ENCODE data around the gene CA11. TPM values are rescaled to one million over a fixed set of nuclear protein-coding genes. Genes with fewer than 3 reads are reported as not detected.
"Not testable (repeated sequence)": the region's sequence is repeated elsewhere in the genome, so short reads cannot be mapped to it uniquely, and the experiment has no call there.

The CA11 gene
- polyA plus RNA-seq, 1 of the 3 experiments (the other 2 are of a cell fraction), result 13.1 TPM

DNA sequence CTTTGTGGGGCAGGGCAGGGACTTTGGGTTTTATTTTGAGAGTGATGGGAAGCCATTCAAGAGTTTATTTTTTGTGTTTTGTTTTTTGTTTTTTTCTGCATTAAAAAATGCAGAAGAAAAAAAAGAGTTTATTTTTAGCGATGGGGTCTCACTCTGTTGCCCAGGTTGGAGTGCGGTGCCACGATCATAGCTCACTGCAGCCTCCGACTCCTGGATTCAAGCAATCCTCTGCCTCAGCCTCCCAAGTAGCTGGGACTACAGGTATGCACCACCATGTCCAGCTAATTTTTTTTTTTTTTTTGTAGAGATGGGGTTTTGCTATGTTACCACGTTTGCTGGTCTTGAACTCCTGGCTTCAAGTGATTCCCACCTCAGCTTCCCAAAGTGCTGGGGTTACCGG, 12.5 kb upstream of the CA11 start:
- 83% methylated on average over 6 of the region's 6 CpGs for WGBS (ENCODE audit: low lambda C conversion rate)
- no peak overlapping the region for H3K4me3 ChIP-seq (ENCODE audit: low read depth in 2 of 2, low read length in 1 of 2)
- H3K27me3 ChIP-seq (ENCODE audit: insufficient read depth), result no peaks in the 10 kb centered on the region
- no peak overlapping the region for H2AFZ ChIP-seq (ENCODE audit: low read depth)
- no peak overlapping the region for H3K27ac ChIP-seq (ENCODE audit: low read depth in 2 of 2, low read length in 1 of 2)
- no peaks in the 10 kb centered on the region for H3K79me2 ChIP-seq (ENCODE audit: insufficient read depth)
- H4K20me1 ChIP-seq (ENCODE audit: insufficient read depth), result no peaks in the 10 kb centered on the region
- no peak overlapping the region for H3K9ac ChIP-seq
- POLR2A ChIA-PET, result no interaction called here
- H3F3A ChIP-seq (replicated peaks; ENCODE audit: insufficient read depth), result peaks cover 4% of the 10 kb centered on the region
- CTCF ChIA-PET, result interaction anchor here (2.0 kb wide), 1 partner anchor 17 kb away, joined by 6 read pairs; no protein-coding TSS in a partner anchor
- no peak for DNase-seq
- peaks cover 0 to 12% of the 10 kb centered on the region in 2 experiments; a peak in 1 of 4 replicates for H3K4me1 ChIP-seq (ENCODE audit: control insufficient read depth in 1 of 2, insufficient read depth in 2 of 2, low read depth in 1 of 2, low read length in 1 of 2)
- H3K36me3 ChIP-seq (replicated peaks in 1 of 2; ENCODE audit: control insufficient read depth in 1 of 2, insufficient read depth in 2 of 2, low read length in 1 of 2), result no peaks in the 10 kb centered on the region
- no peak overlapping the region for H3K4me2 ChIP-seq
- no peaks in the 10 kb centered on the region for H3K9me2 ChIP-seq
- TF ChIP-seq, protein P1, sequence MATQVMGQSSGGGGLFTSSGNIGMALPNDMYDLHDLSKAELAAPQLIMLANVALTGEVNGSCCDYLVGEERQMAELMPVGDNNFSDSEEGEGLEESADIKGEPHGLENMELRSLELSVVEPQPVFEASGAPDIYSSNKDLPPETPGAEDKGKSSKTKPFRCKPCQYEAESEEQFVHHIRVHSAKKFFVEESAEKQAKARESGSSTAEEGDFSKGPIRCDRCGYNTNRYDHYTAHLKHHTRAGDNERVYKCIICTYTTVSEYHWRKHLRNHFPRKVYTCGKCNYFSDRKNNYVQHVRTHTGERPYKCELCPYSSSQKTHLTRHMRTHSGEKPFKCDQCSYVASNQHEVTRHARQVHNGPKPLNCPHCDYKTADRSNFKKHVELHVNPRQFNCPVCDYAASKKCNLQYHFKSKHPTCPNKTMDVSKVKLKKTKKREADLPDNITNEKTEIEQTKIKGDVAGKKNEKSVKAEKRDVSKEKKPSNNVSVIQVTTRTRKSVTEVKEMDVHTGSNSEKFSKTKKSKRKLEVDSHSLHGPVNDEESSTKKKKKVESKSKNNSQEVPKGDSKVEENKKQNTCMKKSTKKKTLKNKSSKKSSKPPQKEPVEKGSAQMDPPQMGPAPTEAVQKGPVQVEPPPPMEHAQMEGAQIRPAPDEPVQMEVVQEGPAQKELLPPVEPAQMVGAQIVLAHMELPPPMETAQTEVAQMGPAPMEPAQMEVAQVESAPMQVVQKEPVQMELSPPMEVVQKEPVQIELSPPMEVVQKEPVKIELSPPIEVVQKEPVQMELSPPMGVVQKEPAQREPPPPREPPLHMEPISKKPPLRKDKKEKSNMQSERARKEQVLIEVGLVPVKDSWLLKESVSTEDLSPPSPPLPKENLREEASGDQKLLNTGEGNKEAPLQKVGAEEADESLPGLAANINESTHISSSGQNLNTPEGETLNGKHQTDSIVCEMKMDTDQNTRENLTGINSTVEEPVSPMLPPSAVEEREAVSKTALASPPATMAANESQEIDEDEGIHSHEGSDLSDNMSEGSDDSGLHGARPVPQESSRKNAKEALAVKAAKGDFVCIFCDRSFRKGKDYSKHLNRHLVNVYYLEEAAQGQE (IDR thresholded peaks at IDR 0.05; ENCODE audit: low read depth, low read length), result no peak
- TF ChIP-seq JUND (IDR thresholded peaks at IDR 0.05) (no peak), RCOR1 (IDR thresholded peaks at IDR 0.05; ENCODE audit: low read length) (no peak), POLR2AphosphoS5 (IDR thresholded peaks at IDR 0.05; ENCODE audit: low read depth, low read length) (no peak), NRF1 (IDR thresholded peaks at IDR 0.05; ENCODE audit: low read depth, low read length) (no peak), SIN3A (IDR thresholded peaks at IDR 0.05; ENCODE audit: borderline replicate concordance, low read depth, low read length) (no peak)
- H3K9me3 ChIP-seq, result no peaks in the 10 kb centered on the region

DNA sequence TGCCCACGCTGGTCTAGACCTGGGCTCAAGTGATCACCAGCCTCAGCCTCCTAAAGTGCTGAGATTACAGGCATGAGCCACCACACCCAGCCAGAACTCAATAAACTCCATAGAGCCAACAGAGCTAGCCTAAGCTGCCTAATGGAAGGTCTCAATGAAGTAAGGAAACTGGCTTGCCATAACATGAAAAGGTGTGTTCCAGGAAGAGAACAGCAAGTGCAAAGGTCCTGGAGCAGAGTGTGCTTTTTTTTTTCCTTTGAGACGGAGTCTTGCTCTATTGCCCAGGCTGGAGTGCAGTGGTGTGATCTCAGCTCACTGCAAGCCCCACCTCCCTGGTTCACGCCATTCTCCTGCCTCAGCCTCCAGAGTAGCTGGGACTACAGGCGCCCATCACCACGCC, 11.8 kb upstream of the CA11 start:
- H3K9me2 ChIP-seq; H3K27ac ChIP-seq (ENCODE audit: low read depth in 2 of 2, low read length in 1 of 2); DNase-seq; H3K79me2 ChIP-seq (ENCODE audit: insufficient read depth); H3K9me3 ChIP-seq; H3F3A ChIP-seq (replicated peaks; ENCODE audit: insufficient read depth); H3K36me3 ChIP-seq (replicated peaks in 1 of 2; ENCODE audit: control insufficient read depth in 1 of 2, insufficient read depth in 2 of 2, low read length in 1 of 2); H3K4me3 ChIP-seq (ENCODE audit: low read depth in 2 of 2, low read length in 1 of 2); H3K27me3 ChIP-seq (ENCODE audit: insufficient read depth); H4K20me1 ChIP-seq (ENCODE audit: insufficient read depth); H2AFZ ChIP-seq (ENCODE audit: low read depth); H3K4me2 ChIP-seq; H3K9ac ChIP-seq: not testable (repeated sequence)
- H3K4me1 ChIP-seq (ENCODE audit: control insufficient read depth in 1 of 2, insufficient read depth in 2 of 2, low read depth in 1 of 2, low read length in 1 of 2), result peaks cover 0 to 12% of the 10 kb centered on the region in 2 experiments; a peak in 1 of 4 replicates
- POLR2A ChIA-PET, result interaction anchor here (1.1 kb wide), 1 partner anchor 39 kb away, joined by 3 read pairs; the partner anchor contains the start of genes RPL18 and SPHK2
- CTCF ChIA-PET, result interaction anchor here (2.0 kb wide), 1 partner anchor 17 kb away, joined by 6 read pairs; no protein-coding TSS in a partner anchor
- WGBS (ENCODE audit: low lambda C conversion rate), result 89% methylated on average over 5 of the region's 5 CpGs

DNA sequence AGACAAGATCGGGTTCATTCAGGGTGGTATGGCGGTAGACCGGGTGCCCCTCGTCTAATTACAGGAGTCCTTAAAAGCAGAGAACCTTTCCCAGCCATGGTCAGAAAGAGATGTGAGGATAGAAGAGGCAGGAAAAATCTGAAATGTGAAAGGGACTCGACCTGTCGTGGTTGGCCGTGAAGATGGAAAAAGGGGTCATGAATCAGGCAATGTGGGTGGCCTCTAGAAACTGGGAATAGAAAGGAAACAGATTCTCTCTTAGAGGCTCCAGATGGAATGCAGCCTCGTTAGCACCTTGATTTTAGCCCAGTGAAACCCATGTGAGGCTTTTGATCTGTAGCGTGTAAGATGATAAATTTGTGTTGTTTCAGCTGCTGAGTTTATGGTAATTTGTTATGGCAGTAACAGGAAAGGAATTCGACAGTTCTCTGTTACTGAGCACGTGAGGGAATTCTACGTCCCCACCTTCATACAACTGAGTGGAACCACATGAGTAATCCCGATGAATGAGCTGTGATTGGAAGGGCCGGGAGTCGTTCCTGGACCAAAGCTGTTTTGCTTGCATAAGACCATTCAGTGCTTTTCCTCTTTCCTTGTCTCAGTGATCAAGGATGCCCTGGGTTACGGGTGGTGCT, 11.0 kb upstream of the CA11 start:
- Histone ChIP-seq H3K79me2 (ENCODE audit: insufficient read depth) (no peaks in the 10 kb centered on the region), H4K20me1 (ENCODE audit: insufficient read depth) (no peaks in the 10 kb centered on the region), H2AFZ (ENCODE audit: low read depth) (no peak overlapping the region), H3K27ac (ENCODE audit: low read depth in 2 of 2, low read length in 1 of 2) (no peak overlapping the region), H3K4me2 (no peak overlapping the region), H3F3A (replicated peaks; ENCODE audit: insufficient read depth) (peaks cover 4% of the 10 kb centered on the region), H3K36me3 (replicated peaks in 1 of 2; ENCODE audit: control insufficient read depth in 1 of 2, insufficient read depth in 2 of 2, low read length in 1 of 2) (no peaks in the 10 kb centered on the region), H3K9ac (no peak overlapping the region), H3K9me2 (no peaks in the 10 kb centered on the region), H3K4me3 (ENCODE audit: low read depth in 2 of 2, low read length in 1 of 2) (no peak overlapping the region), H3K4me1 (ENCODE audit: control insufficient read depth in 1 of 2, insufficient read depth in 2 of 2, low read depth in 1 of 2, low read length in 1 of 2) (peaks cover 0 to 12% of the 10 kb centered on the region in 2 experiments; a peak in 1 of 4 replicates), H3K27me3 (ENCODE audit: insufficient read depth) (no peaks in the 10 kb centered on the region), H3K9me3 (no peaks in the 10 kb centered on the region)
- ChIA-PET CTCF (no interaction called here), POLR2A (interaction anchor here (1.1 kb wide), 1 partner anchor 38 kb away, joined by 3 read pairs; the partner anchor contains the start of genes RPL18 and SPHK2)
- no peak for DNase-seq
- 68% methylated on average over 16 of the region's 16 CpGs for WGBS (ENCODE audit: low lambda C conversion rate)
- no peak for TF ChIP-seq CHD2 (IDR thresholded peaks at IDR 0.05; ENCODE audit: low read length, partially characterized antibody)
- no peak for TF ChIP-seq RCOR1 (IDR thresholded peaks at IDR 0.05; ENCODE audit: low read length)
- no peak for TF ChIP-seq TAF1 (IDR thresholded peaks at IDR 0.05; ENCODE audit: borderline replicate concordance, low read depth, low read length)
- TF ChIP-seq, protein P2, sequence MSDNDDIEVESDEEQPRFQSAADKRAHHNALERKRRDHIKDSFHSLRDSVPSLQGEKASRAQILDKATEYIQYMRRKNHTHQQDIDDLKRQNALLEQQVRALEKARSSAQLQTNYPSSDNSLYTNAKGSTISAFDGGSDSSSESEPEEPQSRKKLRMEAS (IDR thresholded peaks at IDR 0.05; ENCODE audit: low read depth), result no peak
- no peak for TF ChIP-seq FOXJ3 (CRISPR knock-in tag; IDR thresholded peaks at IDR 0.05)
- no peak for TF ChIP-seq RAD21 (IDR thresholded peaks at IDR 0.05; ENCODE audit: low read length)
- TF ChIP-seq EP300 (IDR thresholded peaks at IDR 0.05; ENCODE audit: borderline replicate concordance in 1 of 2, low read depth in 1 of 2, low read length in 1 of 2), result no peak
- no peak for TF ChIP-seq EZH2phosphoT487 (IDR thresholded peaks at IDR 0.05; ENCODE audit: borderline replicate concordance, low read depth)
- no peak for TF ChIP-seq SMC3 (IDR thresholded peaks at IDR 0.05; ENCODE audit: low read depth, low read length)
- TF ChIP-seq YY1 (IDR thresholded peaks at IDR 0.05; ENCODE audit: low read depth), result no peak
- no peak for TF ChIP-seq MXI1 (IDR thresholded peaks at IDR 0.05; ENCODE audit: low read depth, low read length)
- TF ChIP-seq GABPA (IDR thresholded peaks at IDR 0.05; ENCODE audit: low read depth), result no peak
- TF ChIP-seq TCF12 (IDR thresholded peaks at IDR 0.05), result no peak
- TF ChIP-seq FOXM1 (IDR thresholded peaks at IDR 0.05; ENCODE audit: low read depth), result no peak
- no peak for TF ChIP-seq POLR2AphosphoS5 (IDR thresholded peaks at IDR 0.05; ENCODE audit: low read depth, low read length)
- TF ChIP-seq RFX5 (IDR thresholded peaks at IDR 0.05; ENCODE audit: low read length), result no peak

Measured in SK-N-SH (cell line).